CD4-positive, CD25-positive, alpha-beta regulatory T cell (primary cell): ENCODE measurements around the gene RNF5. TPM values are rescaled to one million over a fixed set of nuclear protein-coding genes. Genes with fewer than 3 reads are reported as not detected.

Experiments
- ATAC-seq, 2 donors: fragments of 150-1000 bp; cut with Tn5 transposase; one replicate each; pipeline ENCODE4 v1.10.0; 2021; ENCODE audit warnings: low read depth in 2 of 2, moderate number of reproducible peaks in 2 of 2, moderate library complexity in 1 of 2
- DNase-seq, 3 donors: peaks; one replicate each; pipeline versions ENCODE4 v3.0.0 to v3.0.0-alpha.2; 2012 to 2022; ENCODE audit warnings: mixed read lengths in 1 of 3
- H3K27ac ChIP-seq: one replicate; pipeline ENCODE4 v1.7.0; 2013; ENCODE audit warnings: mild to moderate bottlenecking, low read length; ENCODE audit not compliant: insufficient read depth, poor library complexity, severe bottlenecking
- H3K27me3 ChIP-seq: one replicate; pipeline ENCODE4 v1.7.0; 2013; ENCODE audit warnings: low read length; ENCODE audit not compliant: control insufficient read depth, insufficient read depth
- H3K36me3 ChIP-seq: one replicate; pipeline ENCODE4 v1.7.0; 2013; ENCODE audit warnings: mild to moderate bottlenecking, low read length, moderate library complexity; ENCODE audit not compliant: control insufficient read depth, insufficient read depth
- H3K4me1 ChIP-seq: 2 replicates; pipeline ENCODE4 v1.7.0; 2013; ENCODE audit warnings: mild to moderate bottlenecking, low read length; ENCODE audit not compliant: insufficient read depth, control insufficient read depth, poor library complexity, severe bottlenecking
- H3K4me3 ChIP-seq: one replicate; pipeline ENCODE4 v1.7.0; 2013; ENCODE audit warnings: low read depth, mild to moderate bottlenecking, low read length, moderate library complexity
- H3K9me3 ChIP-seq, 2 experiments: 1 replicate in 1 of 2; 2 replicates in 1 of 2; pipeline ENCODE4 v1.7.0; 2013; ENCODE audit warnings: low read length in 2 of 2, mild to moderate bottlenecking in 1 of 2, moderate library complexity in 1 of 2; ENCODE audit not compliant: control insufficient read depth in 2 of 2
- H3K27ac Mint-ChIP-seq, 3 donors: one replicate each; pipeline ENCODE4 v1.8.0; 2020 to 2022; ENCODE audit warnings: mild to moderate bottlenecking in 3 of 3, mixed read lengths in 3 of 3, moderate library complexity in 2 of 3
- H3K27me3 Mint-ChIP-seq: one replicate; pipeline ENCODE4 v1.8.0; 2022; ENCODE audit warnings: mild to moderate bottlenecking, mixed read lengths
- H3K36me3 Mint-ChIP-seq: one replicate; pipeline ENCODE4 v1.8.0; 2020; ENCODE audit warnings: mixed read lengths
- H3K4me1 Mint-ChIP-seq, 4 donors: one replicate each; pipeline ENCODE4 v1.8.0; 2020 to 2022; ENCODE audit warnings: mixed read lengths in 4 of 4, mild to moderate bottlenecking in 1 of 4
- H3K4me3 Mint-ChIP-seq, 4 donors: one replicate each; pipeline ENCODE4 v1.8.0; 2020 to 2022; ENCODE audit warnings: mild to moderate bottlenecking in 4 of 4, mixed read lengths in 4 of 4, moderate library complexity in 3 of 4
- H3K9me3 Mint-ChIP-seq, 7 donors: one replicate each; pipeline ENCODE4 v1.8.0; 2020 to 2022; ENCODE audit warnings: mixed read lengths in 7 of 7, mild to moderate bottlenecking in 3 of 7, moderate library complexity in 2 of 7
- polyA plus RNA-seq, 4 donors: library from polyadenylated mRNA; unstranded; fragments of 300-500 nt; fragmentation: Illumina TruSeq; gene quantifications; one replicate each; pipeline ENCODE4 v1.2.3, GENCODE V29; 2021
- total RNA-seq: library from RNA; stranded (reverse); gene quantifications from one replicate; pipeline ENCODE4 v1.2.3, GENCODE V29; 2022

RNF5 gene, protein sequence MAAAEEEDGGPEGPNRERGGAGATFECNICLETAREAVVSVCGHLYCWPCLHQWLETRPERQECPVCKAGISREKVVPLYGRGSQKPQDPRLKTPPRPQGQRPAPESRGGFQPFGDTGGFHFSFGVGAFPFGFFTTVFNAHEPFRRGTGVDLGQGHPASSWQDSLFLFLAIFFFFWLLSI
- total RNA-seq, result 30.0 TPM
- 100 to 1,000 TPM; 117 to 135 (median 131) TPM for polyA plus RNA-seq

DNA sequence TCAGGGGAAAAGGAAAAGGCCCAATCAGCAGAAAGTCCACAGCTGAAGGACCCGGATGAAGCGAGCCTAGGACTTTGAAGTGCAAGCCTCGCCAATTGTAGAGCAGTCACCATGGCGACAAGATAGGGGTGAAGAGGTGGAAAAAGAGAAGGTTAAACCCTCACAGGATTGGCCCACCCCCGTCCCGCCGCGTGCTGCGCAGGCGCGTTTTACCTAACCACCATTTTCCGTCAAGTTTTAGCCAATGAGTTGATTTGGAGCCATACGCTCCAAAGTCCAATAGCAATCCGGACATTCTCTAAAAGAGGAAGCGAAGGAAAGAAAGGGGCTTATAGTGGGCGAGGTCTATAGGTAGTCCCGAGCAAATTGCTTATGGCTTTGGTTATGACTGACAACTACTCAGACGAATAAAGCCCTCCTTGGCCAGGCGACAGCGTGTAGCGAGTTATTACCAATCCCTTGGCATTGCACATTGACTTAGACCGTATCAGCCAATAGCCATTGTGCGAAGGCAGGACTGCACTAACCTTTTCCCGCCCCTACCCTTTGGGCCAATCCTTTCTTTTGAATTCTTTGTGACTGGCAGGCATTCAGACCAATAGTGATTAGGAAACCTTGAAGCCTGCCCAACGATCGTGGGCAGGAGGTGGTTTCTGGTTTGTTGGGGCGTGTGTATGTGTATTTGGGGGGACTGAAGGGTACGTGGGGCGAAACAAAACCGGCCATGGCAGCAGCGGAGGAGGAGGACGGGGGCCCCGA is at the start of gene RNF5:
TSS of gene RNF5 (plus strand) at position 618 of the 759 bp plus-strand sequence. CDS start at position 725, 107 bp downstream.
- peak within 1 kb of the TSS; percentile 86 to 98 (median 98) for H3K4me3 Mint-ChIP-seq
- H3K4me3 ChIP-seq, result peak within 1 kb of the TSS; percentile 94
- peaks cover 6 to 84% (median 42%) of the 10 kb centered on the region in 4 donors for H3K4me1 Mint-ChIP-seq
- H3K4me1 ChIP-seq, result peaks cover 48% of the 10 kb centered on the region
- H3K27ac Mint-ChIP-seq, result peak within 1 kb of the TSS; percentile 95 to 98 (median 97)
- H3K36me3 Mint-ChIP-seq, result peaks cover 19% of the 10 kb centered on the region
- peaks cover 17% of the 10 kb centered on the region for H3K36me3 ChIP-seq
- H3K9me3 ChIP-seq, result no peaks in the 10 kb centered on the region
- H3K27me3 ChIP-seq, result no peaks in the 10 kb centered on the region
- peak within 1 kb of the TSS; percentile 97 for H3K27ac ChIP-seq
- peak; percentile 96 to 100 (median 98) for DNase-seq
- peak; percentile 84 to 87 for ATAC-seq
- H3K27me3 Mint-ChIP-seq, result no peaks in the 10 kb centered on the region
- H3K9me3 Mint-ChIP-seq, result no peaks in the 10 kb centered on the region

DNA sequence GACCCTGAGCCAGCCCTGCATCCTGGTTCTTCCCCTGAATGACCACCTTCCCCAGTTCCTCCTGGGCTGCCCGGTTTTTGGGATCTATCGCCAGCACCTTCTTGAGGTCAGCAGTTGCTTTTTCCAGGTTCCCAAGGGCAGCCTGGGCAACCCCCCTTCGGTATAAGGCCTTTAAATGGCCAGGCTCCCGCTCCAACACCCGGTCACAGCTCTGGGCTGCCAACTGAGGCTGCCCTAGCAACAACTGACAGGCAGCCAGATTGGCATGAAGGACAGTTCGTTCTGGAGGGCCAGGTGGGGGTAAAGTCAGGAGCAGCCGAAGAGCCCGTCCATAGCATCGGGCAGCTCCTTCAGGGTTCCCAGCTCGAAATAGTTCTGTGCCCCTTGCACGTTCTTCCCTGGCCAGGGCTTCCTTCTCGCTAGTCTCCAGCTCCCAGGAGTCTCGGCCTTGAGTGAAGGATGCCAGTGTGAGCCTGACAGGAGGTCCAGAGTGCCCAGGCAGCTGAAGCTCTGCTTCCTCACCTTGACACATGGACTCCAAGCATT is 49.4 kb upstream of the RNF5 start:
- Histone ChIP-seq H3K27me3 (no peaks in the 10 kb centered on the region), H3K9me3 (no peaks in the 10 kb centered on the region), H3K27ac (peak overlapping the region; percentile 53), H3K4me3 (peak overlapping the region; percentile 58), H3K4me1 (peaks cover 29% of the 10 kb centered on the region), H3K36me3 (peaks cover 24% of the 10 kb centered on the region)
- Mint-ChIP-seq H3K4me1 (peaks cover 10 to 53% (median 37%) of the 10 kb centered on the region in 4 donors), H3K36me3 (peaks cover 27% of the 10 kb centered on the region), H3K4me3 (peak overlapping the region; percentile 89 to 100 (median 98)), H3K9me3 (peaks cover 0 to 3% (median 0%) of the 10 kb centered on the region in 7 donors), H3K27ac (peak overlapping the region in 2 of 3 donors; percentile 98 to 99), H3K27me3 (peaks cover 15% of the 10 kb centered on the region)
- no peak for DNase-seq
- ATAC-seq, result no peak

- Mint-ChIP-seq H3K9me3 (peaks cover 0 to 3% (median 0%) of the 10 kb centered on the region in 7 donors), H3K27ac (peak overlapping the region in 2 of 3 donors; percentile 95 to 98), H3K4me1 (peaks cover 5 to 46% (median 32%) of the 10 kb centered on the region in 4 donors), H3K27me3 (peaks cover 15% of the 10 kb centered on the region), H3K4me3 (peak overlapping the region; percentile 89 to 100 (median 96)), H3K36me3 (peaks cover 22% of the 10 kb centered on the region)
- ATAC-seq (no peak), DNase-seq (no peak)
- peaks cover 17% of the 10 kb centered on the region for H3K36me3 ChIP-seq
- no peaks in the 10 kb centered on the region for H3K9me3 ChIP-seq
- H3K27ac ChIP-seq, result peak overlapping the region; percentile 87
- peaks cover 29% of the 10 kb centered on the region for H3K4me1 ChIP-seq
- peak overlapping the region; percentile 90 for H3K4me3 ChIP-seq
- H3K27me3 ChIP-seq, result no peaks in the 10 kb centered on the region
Measured at GRCh38 chr6:32129297-32130088, 48.7 kb upstream of the RNF5 start.

DNA sequence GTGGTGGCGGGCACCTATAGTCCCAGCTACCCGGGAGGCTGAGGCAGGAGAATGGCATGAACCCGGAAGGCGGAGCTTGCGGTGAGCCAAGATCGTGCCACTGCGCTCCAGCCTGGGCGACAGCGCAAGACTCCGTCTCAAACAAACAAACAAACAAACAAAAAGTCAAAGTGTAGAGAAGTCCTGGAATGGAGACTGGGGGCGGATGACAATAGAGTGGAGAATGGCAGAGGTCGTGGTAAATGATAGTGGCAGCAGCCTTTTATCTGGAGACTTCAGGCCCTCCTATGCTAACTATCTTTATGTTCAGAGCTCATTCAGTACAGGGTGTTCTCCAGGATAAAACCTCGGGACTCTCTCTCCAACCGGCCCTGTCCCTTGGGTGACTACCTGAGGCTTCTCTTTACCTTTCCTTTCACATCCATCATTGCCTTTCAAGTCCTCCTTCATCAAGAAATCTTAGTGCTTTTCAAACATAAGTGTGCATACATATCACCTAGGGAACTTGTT is 46.7 kb upstream of the RNF5 start:
- no peak for DNase-seq
- no peak overlapping the region for H3K27ac Mint-ChIP-seq
- H3K27ac ChIP-seq, result no peak overlapping the region

DNA sequence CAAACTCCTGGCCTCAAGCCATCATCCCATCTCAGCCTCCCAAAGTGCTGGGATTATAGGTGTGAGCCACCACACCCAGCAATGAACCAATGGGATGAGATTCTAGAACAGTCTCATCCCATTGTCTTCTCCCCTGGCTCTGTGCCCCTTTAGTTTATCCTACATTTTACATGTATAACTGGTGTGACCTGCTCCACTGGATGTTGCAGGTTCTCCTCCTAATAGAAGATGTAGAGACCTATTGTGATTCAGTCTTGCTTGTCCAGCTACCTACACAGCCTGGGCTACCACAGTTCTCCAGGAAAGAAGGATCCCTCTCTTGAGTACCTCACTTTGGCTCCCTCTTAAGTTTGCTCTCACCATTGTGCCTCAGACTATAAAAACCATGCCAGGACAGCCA is 46.1 kb upstream of the RNF5 start:
- Histone ChIP-seq H3K9me3 (no peaks in the 10 kb centered on the region), H3K4me3 (no peak overlapping the region), H3K4me1 (peaks cover 24% of the 10 kb centered on the region), H3K27ac (no peak overlapping the region), H3K36me3 (no peaks in the 10 kb centered on the region), H3K27me3 (no peaks in the 10 kb centered on the region)
- Mint-ChIP-seq H3K4me3 (peak overlapping the region in 2 of 4 donors; percentile 27 to 57), H3K4me1 (peaks cover 4 to 32% (median 23%) of the 10 kb centered on the region in 4 donors), H3K36me3 (peaks cover 7% of the 10 kb centered on the region), H3K27me3 (peaks cover 20% of the 10 kb centered on the region), H3K9me3 (peaks cover 0 to 3% (median 0%) of the 10 kb centered on the region in 7 donors), H3K27ac (no peak overlapping the region)
- ATAC-seq (no peak), DNase-seq (no peak)

More for the DNA sequence above, 46.7 kb upstream of the RNF5 start:
- ATAC-seq, result no peak
- Mint-ChIP-seq H3K9me3 (peaks cover 0 to 3% (median 0%) of the 10 kb centered on the region in 7 donors), H3K36me3 (peaks cover 13% of the 10 kb centered on the region), H3K4me3 (peak overlapping the region in 2 of 4 donors; percentile 27 to 73), H3K4me1 (peaks cover 4 to 37% (median 29%) of the 10 kb centered on the region in 4 donors), H3K27me3 (peaks cover 15% of the 10 kb centered on the region)
- H3K4me1 ChIP-seq, result peaks cover 29% of the 10 kb centered on the region
- H3K27me3 ChIP-seq, result no peaks in the 10 kb centered on the region
- no peaks in the 10 kb centered on the region for H3K9me3 ChIP-seq
- H3K4me3 ChIP-seq, result no peak overlapping the region
- H3K36me3 ChIP-seq, result peaks cover 2% of the 10 kb centered on the region

- H3K4me3 Mint-ChIP-seq, result no peak overlapping the region
Measured at GRCh38 chr6:32133786-32134185, 44.4 kb upstream of the RNF5 start.

DNA sequence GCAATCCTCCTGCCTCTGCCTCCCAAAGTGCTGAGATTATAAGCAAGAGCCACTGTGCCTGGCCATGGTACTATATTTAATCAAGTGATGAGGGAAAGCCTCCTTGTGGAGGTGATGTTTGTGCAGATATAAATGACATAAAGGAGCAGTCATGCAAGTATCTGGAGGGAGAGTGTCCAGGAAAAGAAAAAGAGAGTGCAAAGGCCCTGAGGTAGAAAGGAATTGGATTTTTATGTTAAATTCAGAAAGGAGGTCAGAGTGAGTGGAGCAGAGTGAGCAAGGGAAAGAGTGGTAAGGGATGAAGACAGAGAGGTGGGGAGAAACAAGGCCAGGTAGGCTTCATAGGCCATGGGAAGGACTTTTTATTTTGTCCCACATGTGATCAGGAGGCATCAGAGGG is 40.8 kb upstream of the RNF5 start:
- no peaks in the 10 kb centered on the region for H3K9me3 ChIP-seq
- ATAC-seq (no peak), DNase-seq (no peak)
- Mint-ChIP-seq H3K4me1 (peaks cover 0 to 4% (median 0%) of the 10 kb centered on the region in 4 donors), H3K36me3 (no peaks in the 10 kb centered on the region), H3K27ac (no peak overlapping the region), H3K27me3 (peaks cover 31% of the 10 kb centered on the region), H3K9me3 (peaks cover 0 to 2% (median 0%) of the 10 kb centered on the region in 7 donors), H3K4me3 (peak overlapping the region in 1 of 4 donors; percentile 43)
- H3K4me1 ChIP-seq, result no peaks in the 10 kb centered on the region
- no peak overlapping the region for H3K4me3 ChIP-seq
- H3K36me3 ChIP-seq, result no peaks in the 10 kb centered on the region
- H3K27me3 ChIP-seq, result no peaks in the 10 kb centered on the region
- H3K27ac ChIP-seq, result no peak overlapping the region

More at GRCh38 chr6:32133786-32134185, 44.4 kb upstream of the RNF5 start:
- peaks cover 0 to 18% (median 12%) of the 10 kb centered on the region in 4 donors for H3K4me1 Mint-ChIP-seq
- no peaks in the 10 kb centered on the region for H3K36me3 Mint-ChIP-seq
- Histone ChIP-seq H3K27ac (no peak overlapping the region), H3K36me3 (no peaks in the 10 kb centered on the region), H3K27me3 (no peaks in the 10 kb centered on the region), H3K9me3 (no peaks in the 10 kb centered on the region), H3K4me1 (peaks cover 12% of the 10 kb centered on the region), H3K4me3 (no peak overlapping the region)
- peaks cover 0 to 3% (median 0%) of the 10 kb centered on the region in 7 donors for H3K9me3 Mint-ChIP-seq
- peaks cover 26% of the 10 kb centered on the region for H3K27me3 Mint-ChIP-seq
- no peak overlapping the region for H3K27ac Mint-ChIP-seq
- no peak for ATAC-seq
- no peak for DNase-seq
